Muscle layer of duodenum (tissue), 2 donors: Measurements from ENCODE around the gene SLC37A3.
"Not testable (repeated sequence)": the region's sequence is repeated elsewhere in the genome, so short reads cannot be mapped to it uniquely, and the experiment has no call there.

Source experiments
- H3K27ac ChIP-seq: one replicate; pipeline ENCODE4 v1.7.0; 2013; ENCODE audit warnings: mild to moderate bottlenecking, low read length
- H3K27me3 ChIP-seq: one replicate; pipeline ENCODE4 v1.7.0; 2013; ENCODE audit warnings: low read depth, mild to moderate bottlenecking, control low read depth, low read length
- H3K36me3 ChIP-seq, 2 donors: one replicate each; pipeline ENCODE4 v1.7.0; 2013; ENCODE audit warnings: low read length in 2 of 2, control low read depth in 1 of 2, mild to moderate bottlenecking in 1 of 2; ENCODE audit not compliant: insufficient read depth in 2 of 2, control insufficient read depth in 1 of 2
- H3K4me1 ChIP-seq, 2 donors: one replicate each; pipeline ENCODE4 v1.7.0; 2013; ENCODE audit warnings: low read length in 2 of 2, mild to moderate bottlenecking in 2 of 2, control low read depth in 1 of 2, moderate library complexity in 1 of 2; ENCODE audit not compliant: insufficient read depth in 2 of 2, control insufficient read depth in 1 of 2
- H3K4me3 ChIP-seq, 2 donors: one replicate each; pipeline ENCODE4 v1.7.0; 2013; ENCODE audit warnings: low read length in 2 of 2, low read depth in 1 of 2, mild to moderate bottlenecking in 1 of 2
- H3K9me3 ChIP-seq, 2 donors: one replicate each; pipeline ENCODE4 v1.7.0; 2013; ENCODE audit warnings: low read length in 2 of 2, control low read depth in 1 of 2, mild to moderate bottlenecking in 1 of 2; ENCODE audit not compliant: control insufficient read depth in 1 of 2
- donor health status: healthy.

Gene SLC37A3

GRCh38 chr7:140421521-140421920 lies 23.2 kb upstream of the SLC37A3 start:
- Histone ChIP-seq H3K27me3 (no peaks in the 10 kb centered on the region), H3K9me3 (no peaks in the 10 kb centered on the region), H3K4me3 (no peak overlapping the region), H3K36me3 (no peaks in the 10 kb centered on the region), H3K4me1 (no peaks in the 10 kb centered on the region), H3K27ac (no peak overlapping the region)

GRCh38 chr7:140418653-140419052 lies 20.3 kb upstream of the SLC37A3 start:
- no peak overlapping the region for H3K4me3 ChIP-seq
- no peaks in the 10 kb centered on the region for H3K36me3 ChIP-seq
- no peak overlapping the region for H3K27ac ChIP-seq
- H3K4me1 ChIP-seq = no peaks in the 10 kb centered on the region
- H3K9me3 ChIP-seq = no peaks in the 10 kb centered on the region
- H3K27me3 ChIP-seq = no peaks in the 10 kb centered on the region

GRCh38 chr7:140418156-140418472 lies 19.8 kb upstream of the SLC37A3 start:
- H3K4me1 ChIP-seq, H3K4me3 ChIP-seq, H3K36me3 ChIP-seq, H3K27ac ChIP-seq, H3K9me3 ChIP-seq, H3K27me3 ChIP-seq: not testable (repeated sequence)

- Histone ChIP-seq H3K4me1 (no peaks in the 10 kb centered on the region), H3K9me3 (peaks cover 0 to 3% of the 10 kb centered on the region in 2 donors), H3K27me3 (no peaks in the 10 kb centered on the region), H3K27ac (no peak overlapping the region), H3K36me3 (no peaks in the 10 kb centered on the region), H3K4me3 (no peak overlapping the region)
These were observed 19.3 kb upstream of the SLC37A3 start for GRCh38 chr7:140417456-140418155.

GRCh38 chr7:140416560-140416959 lies 18.2 kb upstream of the SLC37A3 start:
- Histone ChIP-seq H3K9me3 (peaks cover 0 to 3% of the 10 kb centered on the region in 2 donors), H3K36me3 (no peaks in the 10 kb centered on the region), H3K27ac (no peak overlapping the region), H3K27me3 (no peaks in the 10 kb centered on the region), H3K4me3 (no peak overlapping the region), H3K4me1 (no peaks in the 10 kb centered on the region)

- not testable (repeated sequence) for H3K9me3 ChIP-seq, H3K4me3 ChIP-seq, H3K27ac ChIP-seq, H3K4me1 ChIP-seq, H3K27me3 ChIP-seq, H3K36me3 ChIP-seq
These were observed 17.5 kb upstream of the SLC37A3 start for GRCh38 chr7:140415816-140416215.

- H3K36me3 ChIP-seq = no peaks in the 10 kb centered on the region
- no peaks in the 10 kb centered on the region for H3K4me1 ChIP-seq
- H3K27ac ChIP-seq = no peak overlapping the region
- peaks cover 0 to 3% of the 10 kb centered on the region in 2 donors for H3K9me3 ChIP-seq
- H3K4me3 ChIP-seq = no peak overlapping the region
- H3K27me3 ChIP-seq = no peaks in the 10 kb centered on the region
These were observed 17.0 kb upstream of the SLC37A3 start for GRCh38 chr7:140415361-140415760.

GRCh38 chr7:140404565-140405065 lies 6.3 kb upstream of the SLC37A3 start:
- H3K9me3 ChIP-seq = no peaks in the 10 kb centered on the region
- no peak overlapping the region for H3K27ac ChIP-seq
- H3K4me3 ChIP-seq = peak overlapping the region; percentile 37 to 54
- H3K36me3 ChIP-seq = no peaks in the 10 kb centered on the region
- no peaks in the 10 kb centered on the region for H3K4me1 ChIP-seq
- H3K27me3 ChIP-seq = no peaks in the 10 kb centered on the region

GRCh38 chr7:140403878-140404564 lies 5.7 kb upstream of the SLC37A3 start, which contains the start of gene RAB19:
Gene RAB19 (plus strand): TSS chr7:140404058. CDS start chr7:140407647, 3,589 bp downstream.
- H3K27me3 ChIP-seq = no peaks in the 10 kb centered on the region
- H3K4me3 ChIP-seq = peak within 1 kb of the TSS; percentile 37 to 54
- no peaks in the 10 kb centered on the region for H3K9me3 ChIP-seq
- peak within 1 kb of the TSS; percentile 6 for H3K27ac ChIP-seq
- no peaks in the 10 kb centered on the region for H3K4me1 ChIP-seq
- H3K36me3 ChIP-seq = no peaks in the 10 kb centered on the region

- H3K27ac ChIP-seq = no peak overlapping the region
- no peaks in the 10 kb centered on the region for H3K9me3 ChIP-seq
- H3K36me3 ChIP-seq = no peaks in the 10 kb centered on the region
- H3K27me3 ChIP-seq = no peaks in the 10 kb centered on the region
- H3K4me1 ChIP-seq = peaks cover 0 to 6% of the 10 kb centered on the region in 2 donors
- no peak overlapping the region for H3K4me3 ChIP-seq
These were observed 4.0 kb upstream of the SLC37A3 start for GRCh38 chr7:140402178-140402835.

GRCh38 chr7:140400381-140400780 lies 2.1 kb upstream of the SLC37A3 start:
- Histone ChIP-seq H3K36me3 (no peaks in the 10 kb centered on the region), H3K27ac (no peak overlapping the region), H3K4me3 (no peak overlapping the region), H3K4me1 (peaks cover 4 to 18% of the 10 kb centered on the region in 2 donors), H3K9me3 (no peaks in the 10 kb centered on the region), H3K27me3 (no peaks in the 10 kb centered on the region)
